Tibial nerve (tissue), 4 donors: ENCODE data around the gene IL3. TPM values are rescaled to one million over a fixed set of nuclear protein-coding genes. Genes with fewer than 3 reads are reported as not detected.

Experiments
- DNase-seq, 2 donors: peaks; one replicate each; pipeline ENCODE4 v3.0.0-alpha.2; 2019; ENCODE audit warnings: low spot score in 2 of 2
- H3K27ac ChIP-seq, 4 donors: fragments of 200-600 bp; sonication (generic) in 3 of 4; one replicate each; pipeline ENCODE4 v1.5.1; 2017 to 2019; ENCODE audit warnings: mild to moderate bottlenecking in 1 of 4
- H3K27me3 ChIP-seq, 2 donors: fragments of 200-600 bp; sonication (generic) in 1 of 2; one replicate each; pipeline versions ENCODE4 v1.5.1 to v1.6.0; 2017 to 2019
- H3K36me3 ChIP-seq, 3 donors: fragments of 200-600 bp; sonication (generic); one replicate each; pipeline ENCODE4 v1.5.1; 2018 to 2019
- H3K4me1 ChIP-seq, 4 donors: fragments of 200-600 bp; sonication (generic) in 3 of 4; one replicate each; pipeline ENCODE4 v1.5.1; 2017 to 2019
- H3K4me3 ChIP-seq, 4 donors: fragments of 200-600 bp; sonication (generic) in 3 of 4; one replicate each; pipeline ENCODE4 v1.5.1; 2017 to 2019; ENCODE audit warnings: mild to moderate bottlenecking in 1 of 4, moderate library complexity in 1 of 4
- H3K9me3 ChIP-seq, 4 donors: fragments of 200-600 bp; sonication (generic) in 3 of 4; one replicate each; pipeline ENCODE4 v1.5.1; 2017 to 2019
- CTCF ChIP-seq, 5 experiments: fragments of 200-600 bp in 3 of 5; fragments of 450-650 bp in 2 of 5; sonication (generic) in 3 of 5; IDR thresholded peaks; one replicate each; pipeline ENCODE4 v1.5.1; 2016 to 2019; ENCODE audit warnings: antibody characterized with exemption in 5 of 5, mild to moderate bottlenecking in 3 of 5, moderate library complexity in 2 of 5
- EP300 ChIP-seq, 2 donors: sonication (generic); formaldehyde crosslinking; IDR thresholded peaks; one replicate each; pipeline ENCODE4 v1.6.1; 2017; ENCODE audit warnings: antibody characterized with exemption in 2 of 2, mild to moderate bottlenecking in 1 of 2
- POLR2A ChIP-seq, 2 donors: fragments of 450-650 bp; IDR thresholded peaks; one replicate each; pipeline ENCODE4 v1.6.1; 2017; ENCODE audit warnings: antibody characterized with exemption in 2 of 2, mild to moderate bottlenecking in 2 of 2, moderate library complexity in 2 of 2
- WGBS, 2 donors: methylation state at CpG; one replicate each; pipeline ENCODE4 v1.1.5; 2018; 5-methylcytosine and 5-hydroxymethylcytosine counted together
- total RNA-seq, 4 donors: library from RNA; depleted of rRNA; stranded (reverse); fragments of >200 nt; gene quantifications; one replicate each; pipeline ENCODE4 v1.1.0, GENCODE V29; 2016

IL3 gene
- total RNA-seq, 4 donors from 2014 or later: not detected

DNA sequence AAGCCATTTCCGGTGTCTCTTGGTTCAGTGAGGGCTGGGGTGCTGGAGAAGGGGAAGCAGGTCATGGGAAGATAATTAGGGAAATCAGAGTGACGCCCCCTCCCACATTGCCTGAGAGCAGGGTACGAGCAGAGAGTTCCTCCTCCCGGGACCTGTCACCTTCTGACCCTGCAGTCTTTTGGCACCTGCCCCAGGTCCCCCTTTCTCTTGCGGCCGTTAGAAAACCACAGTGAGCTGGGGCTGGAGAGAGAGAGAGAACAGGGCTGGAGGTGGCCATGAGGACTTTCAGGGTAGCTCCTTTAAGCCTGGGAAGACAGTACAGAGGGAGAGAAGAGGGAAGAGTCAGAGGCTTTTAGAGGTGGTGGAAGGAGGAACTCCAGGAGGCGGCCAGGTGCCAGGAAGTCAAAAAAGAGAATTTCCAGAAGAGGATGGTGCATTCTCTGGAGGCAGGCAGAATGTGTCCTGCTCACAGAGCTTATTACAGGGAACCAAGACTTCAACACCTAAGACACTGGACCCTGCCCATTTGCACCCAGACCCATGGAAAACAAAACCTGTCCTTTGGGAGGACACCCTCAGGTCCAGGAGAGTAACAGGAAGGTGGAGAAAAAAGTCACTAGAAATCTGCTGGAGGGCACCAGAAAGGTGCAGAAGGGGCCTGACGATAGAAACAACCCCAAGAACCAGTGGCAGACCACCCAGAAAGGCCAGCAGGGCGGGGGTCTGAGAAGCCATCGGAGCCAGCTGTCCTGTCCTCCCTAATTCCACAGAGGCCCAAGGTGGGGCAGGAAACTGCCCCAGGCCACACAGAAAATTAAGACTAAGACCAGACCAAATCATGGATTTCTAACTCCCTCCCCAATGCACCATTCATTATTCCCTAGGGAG, 42.5 kb upstream of the IL3 start:
- H3K27ac ChIP-seq: no peak overlapping the region
- no peaks in the 10 kb centered on the region for H3K36me3 ChIP-seq
- no peak for TF ChIP-seq CTCF (IDR thresholded peaks at IDR 0.05)
- TF ChIP-seq POLR2A (IDR thresholded peaks at IDR 0.05): no peak
- TF ChIP-seq EP300 (IDR thresholded peaks at IDR 0.05): no peak
- peaks cover 0 to 8% of the 10 kb centered on the region in 2 donors for H3K27me3 ChIP-seq
- no peak overlapping the region for H3K4me3 ChIP-seq
- H3K9me3 ChIP-seq: no peaks in the 10 kb centered on the region
- no peaks in the 10 kb centered on the region for H3K4me1 ChIP-seq
- DNase-seq: no peak
- 28 to 38% methylated on average over 10 of the region's 10 CpGs for WGBS, 2 donors

DNA sequence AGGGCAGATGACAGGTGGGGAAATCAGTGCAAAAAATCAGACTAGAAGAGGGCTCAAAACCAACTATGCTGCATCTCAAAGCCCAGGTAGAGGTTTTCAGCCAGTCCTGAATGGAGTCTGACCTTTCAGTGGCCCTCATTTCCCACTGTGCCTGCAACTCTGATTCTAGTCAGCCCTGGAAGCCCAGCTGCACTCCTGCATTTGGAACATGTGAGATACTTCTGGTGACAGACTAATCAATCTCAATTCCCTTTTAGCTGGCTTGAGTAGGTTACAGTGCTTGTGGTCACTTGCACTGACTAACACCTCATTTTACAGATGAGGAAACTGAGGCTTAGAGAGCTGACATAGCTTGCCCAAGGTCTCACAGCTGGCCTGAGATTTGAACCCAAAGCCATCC, 41.1 kb upstream of the IL3 start:
- TF ChIP-seq POLR2A (IDR thresholded peaks at IDR 0.05) (no peak), EP300 (IDR thresholded peaks at IDR 0.05) (no peak)
- Histone ChIP-seq H3K4me3 (no peak overlapping the region), H3K27me3 (peaks cover 0 to 8% of the 10 kb centered on the region in 2 donors), H3K36me3 (no peaks in the 10 kb centered on the region), H3K9me3 (no peaks in the 10 kb centered on the region), H3K4me1 (no peaks in the 10 kb centered on the region), H3K27ac (no peak overlapping the region)
- DNase-seq: peak in 1 of 2 donors; percentile 3

- peak in 1 of 2 donors; percentile 1 for DNase-seq
Measured at GRCh38 chr5:132019857-132020555, 40.4 kb upstream of the IL3 start.

DNA sequence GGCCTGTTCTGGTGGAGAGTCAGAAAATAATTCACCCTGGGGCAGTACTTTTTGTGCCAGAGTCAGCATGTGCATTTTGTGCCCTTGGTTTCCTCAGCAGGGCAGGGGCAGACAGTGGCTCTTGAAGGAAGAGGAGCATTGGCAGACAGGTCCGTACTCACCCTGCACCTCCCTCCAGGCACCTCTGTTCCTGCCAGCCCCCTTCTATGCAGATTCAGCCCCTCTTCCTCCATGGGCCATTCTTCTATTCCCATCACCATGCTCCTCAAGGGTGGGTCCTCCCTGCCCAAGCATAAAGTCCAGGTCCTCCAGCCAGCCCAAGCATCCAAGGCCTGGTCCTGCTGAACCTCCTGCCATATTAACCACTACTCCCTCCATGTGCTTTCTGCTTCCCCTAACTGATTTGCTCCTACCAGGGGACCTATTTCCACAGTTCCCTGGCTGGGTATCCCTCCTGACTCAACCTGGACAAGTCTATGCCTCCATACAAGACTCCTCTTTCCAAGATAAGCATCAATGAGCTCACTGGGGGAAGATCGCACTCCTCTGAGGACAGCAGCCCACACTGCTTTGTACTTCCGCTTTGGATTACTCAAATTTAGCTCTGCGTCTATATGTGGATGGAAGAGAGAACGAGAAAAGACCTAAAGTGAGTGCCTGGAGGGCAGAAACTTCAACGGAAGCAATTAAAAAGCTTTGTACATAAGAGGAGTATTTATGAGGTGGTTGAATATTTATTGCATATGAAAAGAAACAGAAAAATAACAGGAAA, 39.7 kb upstream of the IL3 start:
- H3K4me3 ChIP-seq: no peak overlapping the region
- H3K27me3 ChIP-seq: peaks cover 0 to 8% of the 10 kb centered on the region in 2 donors
- no peaks in the 10 kb centered on the region for H3K9me3 ChIP-seq
- no peak overlapping the region for H3K27ac ChIP-seq
- H3K4me1 ChIP-seq: no peaks in the 10 kb centered on the region
- 46 to 58% methylated on average over 6 of the region's 6 CpGs for WGBS, 2 donors
- TF ChIP-seq EP300 (IDR thresholded peaks at IDR 0.05) (no peak), POLR2A (IDR thresholded peaks at IDR 0.05) (no peak), CTCF (IDR thresholded peaks at IDR 0.05) (no peak)
- H3K36me3 ChIP-seq: no peaks in the 10 kb centered on the region
- DNase-seq: no peak

More at GRCh38 chr5:132019857-132020555, 40.4 kb upstream of the IL3 start:
- Histone ChIP-seq H3K9me3 (no peaks in the 10 kb centered on the region), H3K27ac (no peak overlapping the region), H3K36me3 (no peaks in the 10 kb centered on the region), H3K4me1 (no peaks in the 10 kb centered on the region), H3K4me3 (no peak overlapping the region), H3K27me3 (peaks cover 0 to 8% of the 10 kb centered on the region in 2 donors)
- 77 to 81% methylated on average over 6 of the region's 6 CpGs for WGBS, 2 donors
- TF ChIP-seq CTCF (IDR thresholded peaks at IDR 0.05): no peak
- no peak for TF ChIP-seq EP300 (IDR thresholded peaks at IDR 0.05)
- TF ChIP-seq POLR2A (IDR thresholded peaks at IDR 0.05): no peak

- no peak for DNase-seq
- TF ChIP-seq CTCF (IDR thresholded peaks at IDR 0.05) (no peak), POLR2A (IDR thresholded peaks at IDR 0.05) (no peak), EP300 (IDR thresholded peaks at IDR 0.05) (no peak)
- 68 to 72% methylated on average over 2 of the region's 2 CpGs for WGBS, 2 donors
Measured at GRCh38 chr5:132021654-132022053, 38.8 kb upstream of the IL3 start.

More at GRCh38 chr5:132021654-132022053, 38.8 kb upstream of the IL3 start:
- H3K27ac ChIP-seq: no peak overlapping the region
- peaks cover 0 to 5% of the 10 kb centered on the region in 2 donors for H3K27me3 ChIP-seq
- no peaks in the 10 kb centered on the region for H3K9me3 ChIP-seq
- no peaks in the 10 kb centered on the region for H3K4me1 ChIP-seq
- H3K36me3 ChIP-seq: no peaks in the 10 kb centered on the region
- no peak overlapping the region for H3K4me3 ChIP-seq
